Activated naive CD4-positive, alpha-beta T cell treated with anti-CD3 and anti-CD28 coated beads for 36 hours (primary cell): ENCODE measurements around the gene SLC5A10. TPM values are rescaled to one million over a fixed set of nuclear protein-coding genes. Genes with fewer than 3 reads are reported as not detected.
"Not testable (repeated sequence)": the region's sequence is repeated elsewhere in the genome, so short reads cannot be mapped to it uniquely, and the experiment has no call there.

Experiments
- CTCF ChIA-PET: fragments of 350-600 bp; sonication (Branson Sonifier 250); formaldehyde crosslinking; loops from one replicate; lab custom pipeline; 2021; ENCODE audit warnings: antibody characterized with exemption; lab: Charles Lee
- DNase-seq: peaks from one replicate; pipeline ENCODE4 v3.0.0-alpha.2; 2020
- H3K27ac Mint-ChIP-seq: one replicate; pipeline ENCODE4 v1.8.0; 2021; ENCODE audit warnings: mild to moderate bottlenecking, mixed read lengths
- H3K27me3 Mint-ChIP-seq: one replicate; pipeline ENCODE4 v1.8.0; 2021; ENCODE audit warnings: low read depth, mixed read lengths
- H3K36me3 Mint-ChIP-seq: one replicate; pipeline ENCODE4 v1.8.0; 2021; ENCODE audit warnings: low read depth, mixed read lengths
- H3K4me1 Mint-ChIP-seq: one replicate; pipeline ENCODE4 v1.8.0; 2021; ENCODE audit warnings: low read depth, mixed read lengths
- H3K4me3 Mint-ChIP-seq: one replicate; pipeline ENCODE4 v1.8.0; 2021; ENCODE audit warnings: mild to moderate bottlenecking, moderate library complexity, mixed read lengths
- H3K9me3 Mint-ChIP-seq: one replicate; pipeline ENCODE4 v1.8.0; 2021; ENCODE audit warnings: mixed read lengths
- intact Hi-C: fragments of 100-400 bp; cut with micrococcal nuclease; formaldehyde crosslinking; loops from one replicate; pipeline ENCODE4 v1.15.1; 2023
- total RNA-seq, 2 experiments: library from RNA; stranded (reverse); gene quantifications; one replicate each; pipeline ENCODE4 v1.2.3, GENCODE V29; 2021

Gene SLC5A10
- total RNA-seq, 2 experiments from 2014 or later: not detected

DNA sequence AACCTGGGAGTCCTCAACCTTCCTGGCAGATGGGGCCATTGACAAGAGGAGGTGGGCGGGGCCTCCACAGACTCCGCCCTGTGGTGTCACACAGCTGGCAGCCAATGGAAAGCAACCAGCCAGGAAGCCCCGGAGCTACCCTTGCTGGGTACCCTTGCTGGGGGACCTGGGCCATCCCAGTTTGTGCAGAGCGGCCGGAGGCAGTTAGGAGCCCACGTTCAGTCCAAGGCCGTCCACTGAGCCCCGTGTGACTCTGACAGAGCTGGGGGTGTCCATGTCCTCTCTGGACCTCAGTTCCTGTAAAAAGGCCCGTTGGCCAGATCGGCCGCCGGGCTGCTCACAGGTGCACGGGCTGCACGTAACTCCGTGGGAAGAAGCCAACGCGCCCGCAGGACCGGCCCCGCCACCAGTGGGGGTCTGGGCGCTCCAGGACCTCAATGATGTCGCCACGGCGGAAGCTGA lies 69.7 kb downstream of the SLC5A10 start:
- Mint-ChIP-seq H3K9me3 (no peaks in the 10 kb centered on the region), H3K27ac (no peak overlapping the region), H3K4me3 (no peak overlapping the region), H3K27me3 (no peaks in the 10 kb centered on the region), H3K4me1 (peaks cover 23% of the 10 kb centered on the region), H3K36me3 (peaks cover 10% of the 10 kb centered on the region)
- CTCF ChIA-PET: interaction anchor here (6.7 kb wide), 1 partner anchor 62 kb away, joined by 32 read pairs; no protein-coding TSS in a partner anchor
- intact Hi-C loops: no loop called here
- DNase-seq: peak; percentile 50

DNA sequence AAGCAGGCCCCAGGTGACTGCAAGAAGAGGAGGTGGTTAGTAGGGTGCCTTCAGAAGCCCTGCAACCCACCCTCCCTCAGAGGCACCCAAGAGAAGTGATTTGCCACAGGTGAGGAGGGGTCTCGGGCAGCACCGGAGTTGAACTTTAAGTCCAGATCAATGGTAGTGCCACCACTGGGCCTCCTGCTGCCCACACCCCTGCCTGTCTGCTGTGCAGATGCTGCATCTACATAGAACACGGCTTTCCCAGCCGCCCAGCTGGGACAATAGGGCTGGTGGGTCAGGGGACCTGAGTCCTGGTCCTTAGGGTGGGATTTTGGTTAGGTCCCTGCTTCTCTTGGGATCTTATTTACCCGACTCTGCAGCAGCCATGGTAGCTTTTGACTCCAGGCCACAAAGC lies 70.2 kb downstream of the SLC5A10 start:
- H3K27me3 Mint-ChIP-seq: no peaks in the 10 kb centered on the region
- H3K9me3 Mint-ChIP-seq: no peaks in the 10 kb centered on the region
- peaks cover 18% of the 10 kb centered on the region for H3K4me1 Mint-ChIP-seq
- intact Hi-C loops: no loop called here
- CTCF ChIA-PET: interaction anchor here (6.7 kb wide), 1 partner anchor 62 kb away, joined by 32 read pairs; no protein-coding TSS in a partner anchor
- H3K27ac Mint-ChIP-seq: no peak overlapping the region
- DNase-seq: no peak
- H3K36me3 Mint-ChIP-seq: peaks cover 10% of the 10 kb centered on the region
- no peak overlapping the region for H3K4me3 Mint-ChIP-seq

DNA sequence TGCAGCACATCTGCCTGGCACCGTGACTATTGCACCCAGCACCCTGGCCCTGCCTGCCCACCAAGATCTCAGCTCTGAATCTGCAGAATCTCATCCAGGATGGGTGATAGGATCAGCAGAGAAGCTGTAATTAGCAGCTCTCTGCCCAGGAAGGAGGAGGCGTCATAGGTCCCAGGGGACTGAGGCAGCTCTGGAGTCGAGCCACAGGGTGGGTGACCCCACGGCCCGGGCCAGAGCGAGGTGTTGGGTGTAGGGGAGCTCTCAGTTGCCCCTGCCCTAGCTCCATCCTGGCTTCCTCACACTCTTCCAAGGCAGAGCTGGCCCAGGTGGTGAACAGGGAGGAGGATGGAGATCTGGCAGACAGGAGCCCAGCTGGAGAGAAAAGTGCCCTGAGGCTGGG lies 70.8 kb downstream of the SLC5A10 start:
- peaks cover 17% of the 10 kb centered on the region for H3K4me1 Mint-ChIP-seq
- H3K27ac Mint-ChIP-seq: no peak overlapping the region
- CTCF ChIA-PET: interaction anchor here (0.7 to 6.7 kb wide), 2 partner anchors 18 to 63 kb away, joined by 4 to 32 read pairs; partner anchors contain the start of gene FAM83G
- H3K27me3 Mint-ChIP-seq: no peaks in the 10 kb centered on the region
- no peak for DNase-seq
- peaks cover 10% of the 10 kb centered on the region for H3K36me3 Mint-ChIP-seq
- intact Hi-C loops: no loop called here
- no peaks in the 10 kb centered on the region for H3K9me3 Mint-ChIP-seq
- H3K4me3 Mint-ChIP-seq: no peak overlapping the region

DNA sequence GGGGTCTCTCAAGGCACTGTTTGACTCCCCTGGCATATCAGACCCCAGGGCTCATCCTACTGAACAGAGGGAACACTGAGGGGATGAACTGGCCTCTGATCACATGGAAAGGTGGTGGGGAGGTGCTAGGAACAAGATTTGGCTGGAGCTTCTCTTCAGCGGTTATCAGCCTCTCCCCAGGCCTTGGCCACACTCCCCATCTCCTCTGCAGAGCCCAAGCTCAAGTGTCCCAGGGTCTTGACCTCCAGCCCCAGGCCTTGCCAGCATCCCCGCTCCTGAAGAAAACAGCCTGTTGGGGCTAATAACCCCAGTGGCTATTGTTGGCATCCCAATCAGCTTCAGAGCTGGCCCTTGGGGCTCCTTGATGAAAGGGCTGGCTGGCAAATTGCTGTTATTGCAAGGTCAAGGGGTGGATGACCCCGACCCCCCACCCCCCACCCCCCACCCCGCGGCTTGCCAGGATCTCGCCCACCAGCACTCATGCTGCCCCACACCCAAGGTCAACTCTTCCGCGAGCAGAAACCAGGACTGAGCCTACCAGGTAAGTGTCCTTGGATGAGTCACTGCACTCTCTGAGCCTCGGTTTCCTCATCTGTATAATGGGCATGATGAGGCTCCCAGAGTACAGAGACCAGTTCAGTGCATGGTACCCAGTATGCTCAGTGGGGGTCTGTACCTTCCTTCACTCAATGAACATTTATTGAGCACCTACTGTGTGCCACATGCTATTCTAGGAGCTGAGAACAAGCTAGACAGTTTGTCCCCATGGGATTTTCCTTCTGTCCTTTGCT lies 71.4 kb downstream of the SLC5A10 start:
- Mint-ChIP-seq H3K9me3 (no peaks in the 10 kb centered on the region), H3K27ac (peak overlapping the region; percentile 77), H3K36me3 (peaks cover 10% of the 10 kb centered on the region), H3K27me3 (no peaks in the 10 kb centered on the region), H3K4me1 (peaks cover 17% of the 10 kb centered on the region), H3K4me3 (no peak overlapping the region)
- intact Hi-C loops: no loop called here
- CTCF ChIA-PET: interaction anchor here (0.7 to 6.7 kb wide), 2 partner anchors 19 to 64 kb away, joined by 4 to 32 read pairs; partner anchors contain the start of gene FAM83G
- no peak for DNase-seq

DNA sequence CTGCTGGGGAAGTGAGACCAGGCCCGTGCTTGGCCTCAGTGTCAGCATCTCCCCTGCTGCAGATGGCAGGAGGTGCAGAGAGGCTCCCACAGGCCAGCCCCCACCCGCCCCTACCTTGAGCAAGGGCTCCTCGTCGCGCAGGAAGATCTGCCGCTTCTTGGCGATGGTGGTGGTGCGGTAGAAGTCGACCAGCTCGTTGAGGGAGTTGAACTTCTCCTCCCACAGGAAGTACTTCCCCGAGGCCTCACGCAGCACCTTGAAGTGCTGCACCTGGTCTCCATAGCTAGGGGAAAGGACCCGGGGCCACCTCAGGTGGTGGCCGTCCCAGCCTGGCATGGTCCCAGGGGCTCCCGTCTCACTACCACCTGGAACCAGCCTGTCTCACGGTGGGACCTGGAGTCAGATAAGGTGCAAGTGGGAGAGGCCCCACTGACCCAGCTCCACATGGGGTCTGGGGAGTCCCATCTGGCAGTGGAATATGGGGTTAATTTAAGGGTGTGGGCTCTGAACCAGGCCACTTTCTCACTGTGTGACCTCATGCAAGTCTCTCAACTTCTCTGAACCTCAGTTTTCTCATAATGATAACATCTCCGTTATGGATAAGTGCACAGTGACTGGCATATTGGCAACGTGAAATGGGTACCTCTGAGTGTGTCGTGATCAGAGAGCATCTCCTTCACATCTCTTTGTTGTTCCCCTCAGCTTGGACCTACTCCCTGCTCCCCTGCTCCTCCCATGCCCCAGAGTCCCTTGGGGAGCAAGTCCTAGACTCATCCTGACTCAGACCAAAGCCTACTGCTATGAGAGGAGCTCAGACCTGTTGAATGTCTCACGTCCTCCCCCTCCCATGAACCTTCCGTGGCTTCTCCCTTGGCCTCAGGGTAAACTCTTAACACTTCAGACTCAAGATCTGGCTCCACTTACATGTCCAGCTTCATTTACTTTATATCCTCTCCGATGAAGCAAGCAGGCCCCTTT lies 72.4 kb downstream of the SLC5A10 start:
- Mint-ChIP-seq H3K9me3 (no peaks in the 10 kb centered on the region), H3K27me3 (no peaks in the 10 kb centered on the region), H3K36me3 (peaks cover 10% of the 10 kb centered on the region), H3K4me3 (peak overlapping the region; percentile 2), H3K4me1 (peaks cover 13% of the 10 kb centered on the region), H3K27ac (peak overlapping the region; percentile 77)
- CTCF ChIA-PET: interaction anchor here (0.7 to 6.7 kb wide), 3 partner anchors 65 to 207 kb away, joined by 3 to 32 read pairs (median 3); no protein-coding TSS in a partner anchor
- intact Hi-C loops: no loop called here
- DNase-seq: peak; percentile 53

DNA sequence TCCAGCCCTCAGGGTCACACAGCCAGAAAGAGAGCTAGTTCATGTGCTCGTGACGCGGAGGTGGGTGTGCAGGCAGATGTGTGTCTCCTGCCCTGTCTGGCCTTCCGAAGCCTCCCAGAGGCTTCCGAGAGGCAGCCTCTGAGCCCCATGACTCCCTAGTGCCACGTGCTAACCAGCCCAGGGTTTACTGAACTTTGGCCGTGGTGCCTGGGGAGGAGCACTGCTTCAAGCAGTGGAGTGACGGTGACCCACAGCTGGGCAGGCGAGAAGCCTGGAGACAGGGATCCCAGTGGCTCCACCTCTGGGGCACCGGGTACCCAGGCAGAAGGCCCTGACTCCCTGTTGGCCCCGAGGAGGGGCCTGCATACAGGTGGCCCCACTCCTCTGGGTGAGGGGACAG lies 76.7 kb downstream of the SLC5A10 start:
- H3K27ac Mint-ChIP-seq, CTCF ChIA-PET: not testable (repeated sequence)

DNA sequence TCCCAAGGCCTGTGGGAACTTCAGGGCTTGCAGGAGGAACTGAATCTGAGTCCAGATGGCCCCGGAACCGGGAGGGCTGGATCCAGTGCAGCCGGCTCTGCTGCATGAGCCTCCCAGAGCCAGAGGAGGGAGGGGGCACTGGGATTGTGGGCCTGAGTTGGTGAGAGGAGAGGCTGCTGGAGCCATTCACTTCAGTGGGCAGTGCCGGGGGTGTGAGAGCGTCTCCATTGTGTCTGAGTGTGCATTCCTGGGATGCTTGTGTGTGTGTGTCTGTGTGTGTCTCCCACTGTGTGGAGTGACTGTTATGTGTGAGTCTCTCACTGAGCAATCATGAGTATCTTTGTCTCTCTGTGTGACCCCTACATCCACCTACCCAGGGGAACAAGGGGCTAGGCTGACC lies 77.8 kb downstream of the SLC5A10 start:
- H3K27me3 Mint-ChIP-seq, DNase-seq, CTCF ChIA-PET, H3K27ac Mint-ChIP-seq, H3K4me3 Mint-ChIP-seq, H3K9me3 Mint-ChIP-seq, H3K4me1 Mint-ChIP-seq, intact Hi-C loops, H3K36me3 Mint-ChIP-seq: not testable (repeated sequence)

More for the DNA sequence above, 76.7 kb downstream of the SLC5A10 start:
- H3K36me3 Mint-ChIP-seq, intact Hi-C loops, DNase-seq, H3K4me3 Mint-ChIP-seq, H3K9me3 Mint-ChIP-seq, H3K27me3 Mint-ChIP-seq: not testable (repeated sequence)
- H3K4me1 Mint-ChIP-seq: peaks cover 13% of the 10 kb centered on the region

DNA sequence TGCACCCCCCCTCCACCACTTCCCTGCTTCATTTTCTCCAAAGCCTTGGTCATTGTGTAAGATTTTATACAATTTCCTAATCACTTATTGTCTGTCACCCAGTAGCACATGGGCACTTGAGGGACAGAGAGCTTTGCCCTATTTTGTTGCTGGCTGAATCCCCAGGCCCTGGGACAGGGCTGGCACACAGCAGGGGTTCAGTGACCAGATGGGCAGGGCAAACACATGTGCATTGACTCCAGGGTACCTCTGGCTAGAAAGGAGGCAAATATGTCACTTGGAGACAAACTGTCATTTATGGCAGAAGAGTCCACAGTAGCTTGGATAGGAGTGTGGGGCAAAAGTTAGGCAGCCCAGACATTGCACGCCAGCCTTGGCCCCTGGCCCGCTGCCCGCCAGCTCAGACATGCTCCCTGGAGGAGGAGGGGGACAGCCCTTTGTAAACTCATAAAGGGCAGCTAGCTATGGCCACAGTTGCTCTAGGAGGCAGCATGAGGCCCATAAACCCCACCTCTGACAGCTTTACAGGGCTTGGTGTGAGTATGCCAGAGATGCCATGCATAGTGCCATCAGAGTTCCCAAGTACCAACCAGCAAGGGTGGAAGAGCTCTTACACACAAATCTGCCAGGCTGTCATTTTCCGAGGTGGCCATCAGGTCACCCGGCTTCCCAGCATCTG lies 78.9 kb downstream of the SLC5A10 start:
- H3K27me3 Mint-ChIP-seq, DNase-seq, H3K4me3 Mint-ChIP-seq, H3K9me3 Mint-ChIP-seq, intact Hi-C loops, H3K36me3 Mint-ChIP-seq, CTCF ChIA-PET, H3K27ac Mint-ChIP-seq, H3K4me1 Mint-ChIP-seq: not testable (repeated sequence)

DNA sequence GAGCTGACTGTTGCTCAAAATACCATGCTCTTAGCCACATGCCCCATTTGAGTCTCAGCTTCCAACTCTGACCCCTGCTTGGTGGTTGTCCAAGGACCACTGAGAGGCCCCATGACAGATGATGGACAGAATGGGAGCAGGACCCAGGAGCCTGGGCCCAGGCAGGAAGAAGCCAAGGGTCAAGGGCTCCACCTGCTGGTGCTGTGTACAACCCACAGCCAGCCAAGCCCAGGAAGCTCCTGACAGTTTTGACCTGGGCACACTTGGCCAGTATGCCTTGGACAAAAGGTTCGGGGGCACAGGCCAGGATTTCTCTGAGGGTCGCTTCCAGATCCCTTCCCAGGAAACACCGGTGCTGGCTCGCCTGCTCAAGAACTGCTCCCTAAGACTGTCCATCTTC lies 79.8 kb downstream of the SLC5A10 start:
- H3K27me3 Mint-ChIP-seq, H3K4me1 Mint-ChIP-seq, intact Hi-C loops, CTCF ChIA-PET, H3K9me3 Mint-ChIP-seq, H3K36me3 Mint-ChIP-seq, H3K27ac Mint-ChIP-seq, H3K4me3 Mint-ChIP-seq: not testable (repeated sequence)
- peak; percentile 70 for DNase-seq

DNA sequence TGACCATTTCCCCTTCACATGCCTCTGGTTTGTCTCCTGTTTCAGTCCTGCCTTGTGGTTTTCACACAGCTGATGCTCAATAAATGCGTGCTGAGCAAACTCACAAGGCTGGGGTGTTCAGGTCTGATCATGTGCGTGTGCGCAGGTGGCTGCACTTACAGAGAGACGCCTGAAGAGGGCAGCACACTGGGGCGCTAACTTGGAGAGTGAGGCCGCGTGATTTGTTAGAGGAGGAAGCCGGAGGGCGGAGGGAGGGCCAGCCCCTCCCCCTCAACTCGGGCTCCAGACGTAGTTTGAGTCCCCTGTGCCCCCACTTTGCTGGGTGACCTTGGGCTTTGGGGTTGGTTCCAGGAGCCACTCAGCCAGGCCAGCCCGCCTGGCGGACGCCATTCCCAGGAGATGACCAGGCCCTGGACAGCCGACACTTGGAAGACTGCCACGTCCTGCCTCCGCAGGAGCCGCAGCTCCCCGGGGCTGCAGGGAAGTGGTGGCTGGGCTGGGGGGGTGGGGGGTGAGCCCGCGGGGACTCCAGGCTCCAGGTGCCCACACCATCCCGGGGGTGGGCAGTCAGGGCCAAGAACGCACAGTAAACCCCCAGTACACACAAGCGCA lies 80.5 kb downstream of the SLC5A10 start:
- DNase-seq, intact Hi-C loops, CTCF ChIA-PET, H3K36me3 Mint-ChIP-seq, H3K4me1 Mint-ChIP-seq, H3K9me3 Mint-ChIP-seq, H3K4me3 Mint-ChIP-seq, H3K27ac Mint-ChIP-seq, H3K27me3 Mint-ChIP-seq: not testable (repeated sequence)

DNA sequence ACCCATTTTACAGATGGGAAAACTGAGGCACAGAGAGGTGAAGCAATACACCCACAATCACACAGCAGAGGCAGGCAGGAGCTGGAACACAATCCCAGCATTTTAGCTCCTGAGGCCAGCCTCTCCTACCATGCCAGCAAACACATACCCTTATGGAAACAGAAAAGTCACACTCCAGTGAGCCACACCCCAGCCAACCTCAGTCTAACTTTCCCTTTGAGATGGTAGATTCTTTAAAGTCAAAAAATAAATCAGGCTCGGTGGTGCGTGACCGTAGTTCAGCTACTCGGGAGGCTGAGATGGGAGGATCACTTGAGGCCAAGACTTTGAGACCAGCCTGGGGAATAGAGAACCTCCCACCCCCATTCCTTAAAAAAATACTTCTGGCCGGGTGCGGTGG lies 84.2 kb downstream of the SLC5A10 start:
- H3K9me3 Mint-ChIP-seq, H3K27ac Mint-ChIP-seq, H3K36me3 Mint-ChIP-seq, DNase-seq, H3K4me1 Mint-ChIP-seq, H3K4me3 Mint-ChIP-seq, intact Hi-C loops, H3K27me3 Mint-ChIP-seq, CTCF ChIA-PET: not testable (repeated sequence)
